SK-N-MC (cell line): ENCODE data around the gene SSR3.

Experiments used
- EZH2 ChIP-seq: fragments of 200-600 bp; sonication (generic); IDR thresholded peaks from one replicate; pipeline ENCODE4 v1.6.1; 2017; ENCODE audit warnings: antibody characterized with exemption
- FOXP2 ChIP-seq: optimal IDR thresholded peaks from 2 replicates; pipeline ENCODE3; 2011; ENCODE audit warnings: mild to moderate bottlenecking, moderate library complexity; ENCODE audit not compliant: insufficient read depth; ENCODE audit errors: extremely low read length, control extremely low read depth
- POLR2AphosphoS5 ChIP-seq: IDR thresholded peaks from 2 replicates; pipeline ENCODE4 v1.6.1; 2012; ENCODE audit warnings: mild to moderate bottlenecking, low read depth, low read length, borderline replicate concordance

GRCh38 chr3:156552973-156553372 is 1.9 kb downstream of the SSR3 start:
- TF ChIP-seq POLR2AphosphoS5: no peak
- no peak for TF ChIP-seq EZH2
- no peak for TF ChIP-seq FOXP2
